HepG2 (cell line): ENCODE measurements around the gene PPP1R12B.

ENCODE experiments used
- CHD4 ChIP-seq: fragments of 200-600 bp; sonication (generic); IDR thresholded peaks from 2 replicates; pipeline ENCODE4 v1.7.0; 2017; ENCODE audit warnings: mild to moderate bottlenecking, low read length, borderline replicate concordance
- CTCF ChIP-seq: sonication (generic); formaldehyde crosslinking; IDR thresholded peaks from 2 replicates; pipeline ENCODE4 v1.5.0; 2020; ENCODE audit warnings: mild to moderate bottlenecking, missing genetic modification reagents, moderate library complexity
- NFYB ChIP-seq: sonication (generic); formaldehyde crosslinking; IDR thresholded peaks from 2 replicates; pipeline ENCODE4 v1.4.0; 2020; ENCODE audit warnings: missing genetic modification reagents
- NR2C2 ChIP-seq: sonication (generic); formaldehyde crosslinking; IDR thresholded peaks from 2 replicates; pipeline ENCODE4 v1.4.0; 2020; ENCODE audit warnings: missing genetic modification reagents, mild to moderate bottlenecking, moderate library complexity, borderline replicate concordance
- RARA ChIP-seq: IDR thresholded peaks from 2 replicates; pipeline ENCODE4 v1.6.1; 2016; ENCODE audit warnings: missing genetic modification reagents, missing compliant biosample characterization
- SMAD1 ChIP-seq: sonication (generic); formaldehyde crosslinking; IDR thresholded peaks from 2 replicates; pipeline ENCODE4 v1.4.0; 2020; ENCODE audit warnings: missing genetic modification reagents, low read depth, mild to moderate bottlenecking, borderline replicate concordance
- ZKSCAN1 ChIP-seq: fragments of 150-350 bp; IDR thresholded peaks from 2 replicates; pipeline ENCODE4 v1.6.1; 2014; ENCODE audit warnings: low read length
- ZNF577 ChIP-seq: sonication (generic); formaldehyde crosslinking; IDR thresholded peaks from 2 replicates; pipeline ENCODE4 v1.4.0; 2020; ENCODE audit warnings: mild to moderate bottlenecking, low read depth, missing genetic modification reagents, borderline replicate concordance

GRCh38 chr1:202616355-202616915 lies 267.9 kb downstream of the PPP1R12B start:
- TF ChIP-seq ZKSCAN1, result no peak
- TF ChIP-seq SMAD1 (CRISPR knock-in tag), result no peak
- no peak for TF ChIP-seq ZNF577 (CRISPR knock-in tag)
- TF ChIP-seq NFYB, result no peak
- TF ChIP-seq NR2C2 (CRISPR knock-in tag), result no peak
- no peak for TF ChIP-seq CHD4
- no peak for TF ChIP-seq CTCF (CRISPR knock-in tag)
- no peak for TF ChIP-seq RARA (CRISPR knock-in tag)
